Panc1 (cell line): ENCODE results near the gene TNIK. TPM values are rescaled to one million over a fixed set of nuclear protein-coding genes. Genes with fewer than 3 reads are reported as not detected.

Experiments
- ATAC-seq: fragments of 200-7000 bp; cut with Tn5 transposase; 2 replicates; pipeline ENCODE4 v1.9.1; 2020; ENCODE audit warnings: mild to moderate bottlenecking, moderate library complexity
- BruUV-seq: library from RNA; stranded (reverse); fragments of 400-500 nt; replicated peaks from 2 replicates; lab custom pipeline; 2021; lab: Mats Ljungman, UMichigan
- CTCF ChIA-PET: fragments of 300-600 bp; sonication (Branson Sonifier 250); formaldehyde crosslinking; loops from one replicate; lab custom pipeline; 2022; ENCODE audit warnings: antibody characterized with exemption; lab: Charles Lee
- POLR2A ChIA-PET: fragments of 300-600 bp; sonication (Branson Sonifier 250); formaldehyde crosslinking; loops from one replicate; lab custom pipeline; 2022; ENCODE audit warnings: antibody characterized with exemption; lab: Charles Lee
- DNase-seq: peaks from one replicate; pipeline ENCODE4 v3.0.0-alpha.2; 2010; ENCODE audit warnings: low read depth, low spot score
- H3K27ac ChIP-seq: 2 replicates; pipeline ENCODE4 v1.5.1; 2011; ENCODE audit warnings: mild to moderate bottlenecking, low read length, inconsistent platforms
- H3K27me3 ChIP-seq: fragments of 200-500 bp; sonication (Bioruptor generic); 2 replicates; pipeline ENCODE4 v1.6.0; 2014; ENCODE audit warnings: low read length, inconsistent platforms; ENCODE audit not compliant: control insufficient read depth, insufficient read depth
- H3K36me3 ChIP-seq: fragments of 200-500 bp; sonication (Bioruptor generic); 2 replicates; pipeline ENCODE4 v1.5.1; 2014; ENCODE audit warnings: inconsistent platforms, mild to moderate bottlenecking, low read length, moderate library complexity; ENCODE audit not compliant: control insufficient read depth, insufficient read depth
- H3K4me1 ChIP-seq: 2 replicates; pipeline ENCODE4 v1.5.1; 2011; ENCODE audit warnings: inconsistent platforms, mild to moderate bottlenecking, low read length, moderate library complexity; ENCODE audit not compliant: control insufficient read depth, insufficient read depth
- H3K4me3 ChIP-seq, 2 experiments: 2 replicates each; pipeline ENCODE4 v1.5.1; 2011 to 2012; ENCODE audit warnings: low read depth in 2 of 2, low read length in 2 of 2, mild to moderate bottlenecking in 2 of 2, inconsistent platforms in 1 of 2, moderate library complexity in 1 of 2
- H3K9me3 ChIP-seq: fragments of 200-500 bp; sonication (Bioruptor generic); 2 replicates; pipeline ENCODE4 v1.5.1; 2014; ENCODE audit warnings: low read depth, mild to moderate bottlenecking, inconsistent platforms, low read length, moderate library complexity; ENCODE audit not compliant: control insufficient read depth, insufficient read depth
- CTCF ChIP-seq: fragments of 450-650 bp; IDR thresholded peaks from 2 replicates; pipeline ENCODE4 v1.5.1; 2017; ENCODE audit warnings: mild to moderate bottlenecking
- POLR2AphosphoS5 ChIP-seq: IDR thresholded peaks from 2 replicates; pipeline ENCODE4 v1.6.1; 2012; ENCODE audit warnings: mild to moderate bottlenecking, low read depth, low read length, moderate library complexity
- REST ChIP-seq, 2 experiments: IDR thresholded peaks; 2 replicates each; pipeline ENCODE4 v1.6.1; 2011 to 2012; ENCODE audit warnings: low read depth in 2 of 2, control low read depth in 1 of 2, low read length in 1 of 2, mild to moderate bottlenecking in 1 of 2, moderate library complexity in 1 of 2; ENCODE audit not compliant: insufficient read depth in 1 of 2
- SIN3A ChIP-seq: IDR thresholded peaks from 2 replicates; pipeline ENCODE4 v1.6.1; 2012; ENCODE audit warnings: low read depth, mild to moderate bottlenecking, low read length, moderate library complexity, borderline replicate concordance; ENCODE audit not compliant: insufficient read depth
- TCF7L2 ChIP-seq: IDR thresholded peaks from 2 replicates; pipeline ENCODE4 v1.6.1; 2011; ENCODE audit warnings: mild to moderate bottlenecking, low read depth, low read length, inconsistent platforms
- in situ Hi-C: cut with HindIII; loops from 2 replicates; pipeline ENCODE4 v1.10.0; 2016; ENCODE audit warnings: low sequenced_read_pairs, low pct_unique_long_range_greater_than_20kb
- intact Hi-C: fragments of 100-400 bp; cut with micrococcal nuclease; formaldehyde crosslinking; loops from one replicate; pipeline ENCODE4 v1.10.0; 2022; ENCODE audit not compliant: unreplicated experiment
- total RNA-seq: library from RNA; stranded (reverse); gene quantifications from one replicate; pipeline ENCODE4 v1.2.1, GENCODE V29; 2021; ENCODE audit not compliant: unreplicated experiment

Gene TNIK
- total RNA-seq, 1 experiment from 2014 or later, result 1.9 TPM

- ATAC-seq (no peak), DNase-seq (no peak)
- TF ChIP-seq TCF7L2 (no peak), SIN3A (no peak), POLR2AphosphoS5 (no peak), CTCF (no peak), REST (IDR thresholded peaks at IDR 0.05; ENCODE audit: insufficient read depth in 1 of 2, low read depth in 2 of 2, low read length in 1 of 2) (no peak)
- intact Hi-C loops, result no loop called here
- no peak overlapping the region for H3K27ac ChIP-seq
- no peaks in the 10 kb centered on the region for H3K4me1 ChIP-seq
- H3K36me3 ChIP-seq, result no peaks in the 10 kb centered on the region
- POLR2A ChIA-PET, result no interaction called here
- no peaks in the 10 kb centered on the region for H3K9me3 ChIP-seq
- in situ Hi-C loops, result no loop called here
- peaks cover 5% of the 10 kb centered on the region for H3K27me3 ChIP-seq
- BruUV-seq, result no TSS peak
- H3K4me3 ChIP-seq, result no peak overlapping the region
- CTCF ChIA-PET, result no interaction called here
Measured at GRCh38 chr3:171402281-171402680, 57.9 kb downstream of the TNIK start.

GRCh38 chr3:171401432-171401831, 58.8 kb downstream of the TNIK start:
- Histone ChIP-seq H3K4me3 (no peak overlapping the region), H3K9me3 (no peaks in the 10 kb centered on the region), H3K27me3 (peaks cover 5% of the 10 kb centered on the region), H3K4me1 (no peaks in the 10 kb centered on the region), H3K36me3 (no peaks in the 10 kb centered on the region), H3K27ac (no peak overlapping the region)
- in situ Hi-C loops (no loop called here), intact Hi-C loops (no loop called here)
- no TSS peak for BruUV-seq
- no peak for ATAC-seq
- no peak for TF ChIP-seq REST (IDR thresholded peaks at IDR 0.05; ENCODE audit: insufficient read depth in 1 of 2, low read depth in 2 of 2, low read length in 1 of 2)
- TF ChIP-seq CTCF, result no peak
- TF ChIP-seq TCF7L2, result no peak
- no peak for TF ChIP-seq SIN3A
- TF ChIP-seq POLR2AphosphoS5, result no peak
- DNase-seq, result no peak
- ChIA-PET CTCF (no interaction called here), POLR2A (no interaction called here)
